GM18909 (cell line): ENCODE data around the gene HRH4.
A peak's percentile ranks its signal among the peaks of the same experiment; 100 is the strongest.

Experiments used
- ATAC-seq: cut with Tn5 transposase; IDR thresholded peaks from one replicate; pipeline ENCODE4 v1.9.1; 2021; ENCODE audit warnings: mild to moderate bottlenecking; ENCODE audit not compliant: unreplicated experiment, poor library complexity

HRH4 gene

GRCh38 chr18:24500766-24501165 is 40.3 kb downstream of the HRH4 start:
- no peak for ATAC-seq

DNA sequence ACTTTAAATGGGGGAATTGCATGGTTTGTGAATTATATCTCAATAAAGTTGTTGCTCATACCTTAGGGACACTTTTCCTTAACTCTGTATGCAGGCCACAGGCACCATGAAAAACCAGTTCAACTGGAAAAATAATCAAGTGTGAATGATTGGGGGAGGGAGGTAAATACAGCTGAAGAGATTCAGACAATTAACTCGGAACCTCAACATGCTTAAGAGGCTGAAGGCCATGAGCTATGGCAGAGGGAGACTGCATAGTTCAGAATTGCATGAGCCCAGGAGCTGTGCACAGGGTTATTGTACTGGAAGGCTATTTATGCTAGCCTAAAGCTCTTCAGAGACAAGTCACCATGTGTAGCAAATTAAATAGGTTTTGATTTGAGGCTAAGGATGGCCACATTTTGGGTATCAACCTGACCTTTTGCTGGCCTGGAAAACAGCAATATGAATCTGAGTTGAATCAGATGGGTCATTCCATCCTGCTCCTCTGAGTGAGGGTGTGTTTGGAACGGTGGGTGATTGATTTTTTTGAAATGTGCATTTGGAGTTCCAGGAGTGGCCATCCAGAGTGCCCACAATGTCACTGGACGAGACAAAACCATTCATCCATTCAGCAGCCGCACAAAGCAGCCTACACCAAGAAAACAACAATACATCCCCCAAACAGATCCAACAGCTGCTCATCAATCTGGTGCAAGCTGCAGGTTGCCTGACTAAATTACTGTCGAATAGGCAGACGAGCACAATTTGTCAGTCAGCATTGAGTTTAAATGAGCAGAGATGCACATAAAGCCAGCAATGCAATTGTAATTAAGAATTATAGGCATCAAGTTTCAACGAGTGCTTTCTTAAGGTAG is 42.5 kb downstream of the HRH4 start:
- ATAC-seq, result no peak

- no peak for ATAC-seq
Measured at GRCh38 chr18:24504401-24504800, 44.0 kb downstream of the HRH4 start.

GRCh38 chr18:24506175-24506574 is 45.7 kb downstream of the HRH4 start:
- ATAC-seq, result no peak

- ATAC-seq, result no peak
Measured at GRCh38 chr18:24509435-24509834, 49.0 kb downstream of the HRH4 start.

DNA sequence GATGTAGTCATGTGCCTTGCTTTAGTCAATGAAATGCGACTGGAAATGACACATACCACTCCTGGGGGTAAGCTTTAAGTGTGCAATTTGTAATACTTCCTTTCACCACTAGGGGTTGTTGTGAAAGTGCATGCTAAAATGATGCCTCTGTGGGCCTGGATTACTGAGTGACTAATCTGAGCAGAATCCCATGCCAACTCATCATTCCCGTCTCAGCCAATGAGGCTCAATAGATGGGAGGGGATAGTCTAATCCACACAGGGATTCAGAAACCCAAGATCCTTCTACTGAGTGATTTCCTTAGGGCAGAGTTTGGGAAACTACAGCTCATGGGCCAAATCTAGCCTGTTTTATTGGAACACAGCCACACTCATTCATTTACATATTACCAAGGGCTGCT is 54.0 kb downstream of the HRH4 start:
- peak; percentile 72 for ATAC-seq

- ATAC-seq, result no peak
Measured at GRCh38 chr18:24515721-24516120, 55.3 kb downstream of the HRH4 start.

DNA sequence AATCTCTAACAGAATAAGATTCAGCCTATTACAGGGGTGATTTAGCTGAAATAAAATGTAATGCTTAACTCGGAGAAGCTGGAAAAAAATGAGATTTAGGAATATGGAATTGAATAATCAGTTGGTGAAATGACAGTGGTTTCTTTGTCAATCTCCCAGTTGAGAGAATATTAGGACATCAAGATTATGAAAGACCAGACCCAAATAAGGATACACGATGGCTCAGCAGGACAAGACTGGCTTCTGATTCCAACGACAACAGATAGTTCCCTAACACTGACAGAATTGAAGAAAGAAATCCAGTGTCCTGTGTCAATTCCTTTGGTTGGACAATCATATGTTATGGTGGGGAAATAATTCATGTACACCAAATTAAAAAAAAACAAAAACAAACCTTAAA is 55.8 kb downstream of the HRH4 start:
- ATAC-seq, result no peak

DNA sequence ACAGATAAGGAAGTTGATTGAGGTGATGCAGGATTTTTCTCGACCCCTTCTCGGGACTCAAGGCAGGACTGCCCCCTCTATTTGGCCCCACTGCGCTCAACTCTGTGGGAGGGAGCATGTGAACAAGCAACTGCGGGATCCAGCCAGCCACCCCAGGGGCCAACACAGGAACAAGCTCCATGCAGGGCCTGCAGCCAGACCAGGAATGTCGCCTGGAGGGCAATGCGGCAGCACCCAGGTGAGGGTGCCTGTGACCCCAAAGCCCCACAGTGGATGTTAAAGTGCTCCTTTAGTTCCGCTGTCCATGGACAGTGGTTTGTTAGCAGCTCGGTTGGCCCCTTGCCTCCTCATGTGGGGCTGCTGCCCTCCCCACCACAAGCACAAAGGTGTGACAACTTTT is 57.1 kb downstream of the HRH4 start:
- no peak for ATAC-seq

DNA sequence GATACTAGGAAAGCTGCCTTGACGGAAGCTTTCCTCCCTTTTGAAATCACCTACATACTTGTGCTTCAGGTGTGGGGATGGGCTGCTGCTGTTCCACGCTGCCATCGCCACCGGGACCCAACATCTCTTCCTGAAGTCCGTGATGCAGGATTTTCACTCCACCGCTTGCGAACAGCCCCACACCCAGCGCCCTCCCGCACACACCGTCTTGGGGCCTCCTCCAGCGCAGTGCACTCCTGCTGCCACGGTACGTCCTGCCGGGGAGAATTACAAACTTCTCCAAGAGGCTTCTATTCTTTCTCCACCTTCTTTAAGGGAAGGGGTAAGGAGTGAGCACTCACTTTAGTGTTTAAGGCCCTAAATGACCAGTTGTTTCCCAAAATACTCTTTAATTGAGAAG is 58.2 kb downstream of the HRH4 start:
- no peak for ATAC-seq
